Liver (tissue), 9 donors: Measurements from ENCODE around the gene CD81. TPM values are rescaled to one million over a fixed set of nuclear protein-coding genes. Genes with fewer than 3 reads are reported as not detected.

ENCODE experiments used
- DNase-seq: peaks from one replicate; pipeline ENCODE4 v3.0.0-alpha.2; 2017; ENCODE audit warnings: low spot score
- H3K27ac ChIP-seq, 2 donors: one replicate each; pipeline ENCODE4 v1.7.0; 2013; ENCODE audit warnings: inconsistent platforms in 2 of 2, low read length in 2 of 2, control low read depth in 1 of 2, low read depth in 1 of 2, mild to moderate bottlenecking in 1 of 2
- H3K27me3 ChIP-seq, 4 donors: one replicate each; pipeline versions ENCODE4 v1.6.1 to v1.7.0; 2013; ENCODE audit warnings: low read length in 3 of 4, inconsistent platforms in 1 of 4, mild to moderate bottlenecking in 1 of 4, moderate library complexity in 1 of 4; ENCODE audit not compliant: control insufficient read depth in 4 of 4, insufficient read depth in 4 of 4
- H3K36me3 ChIP-seq, 4 donors: one replicate each; pipeline versions ENCODE4 v1.6.1 to v1.7.0; 2013; ENCODE audit warnings: low read length in 3 of 4, mild to moderate bottlenecking in 3 of 4, low read depth in 1 of 4, moderate library complexity in 1 of 4; ENCODE audit not compliant: control insufficient read depth in 4 of 4, insufficient read depth in 3 of 4
- H3K4me1 ChIP-seq, 4 donors: one replicate each; pipeline versions ENCODE4 v1.6.1 to v1.7.0; 2013; ENCODE audit warnings: low read length in 3 of 4, mild to moderate bottlenecking in 3 of 4, moderate library complexity in 1 of 4; ENCODE audit not compliant: control insufficient read depth in 4 of 4, insufficient read depth in 4 of 4
- H3K4me3 ChIP-seq, 3 donors: one replicate each; pipeline versions ENCODE4 v1.6.1 to v1.7.0; 2013; ENCODE audit warnings: low read length in 3 of 3, control low read depth in 1 of 3, low read depth in 1 of 3, mild to moderate bottlenecking in 1 of 3
- H3K9ac ChIP-seq, 2 donors: one replicate each; pipeline ENCODE4 v1.7.0; 2013; ENCODE audit warnings: low read length in 2 of 2, mild to moderate bottlenecking in 2 of 2, moderate library complexity in 2 of 2, control low read depth in 1 of 2, low read depth in 1 of 2
- H3K9me3 ChIP-seq, 4 donors: one replicate each; pipeline versions ENCODE4 v1.6.1 to v1.7.0; 2013; ENCODE audit warnings: low read length in 3 of 4; ENCODE audit not compliant: control insufficient read depth in 4 of 4
- CTCF ChIP-seq: fragments of 150-350 bp; IDR thresholded peaks from 2 replicates; pipeline ENCODE4 v1.5.1; 2017; ENCODE audit warnings: improper control_type of control experiment, low read depth, low read length; ENCODE audit not compliant: missing input control
- EGR1 ChIP-seq, 2 donors: IDR thresholded peaks; 2 replicates each; pipeline ENCODE4 v1.6.1; 2016 to 2018; ENCODE audit warnings: antibody characterized with exemption in 2 of 2, low read depth in 2 of 2
- FOXA1 ChIP-seq: IDR thresholded peaks from 2 replicates; pipeline ENCODE4 v1.6.1; 2016; ENCODE audit warnings: antibody characterized with exemption
- FOXA2 ChIP-seq: IDR thresholded peaks from 2 replicates; pipeline ENCODE4 v1.6.1; 2016; ENCODE audit warnings: antibody characterized with exemption
- GABPA ChIP-seq, 2 donors: IDR thresholded peaks in 1 of 2; conservative IDR thresholded peaks in 1 of 2; 2 replicates each; pipeline ENCODE4 v1.6.1; 2016; ENCODE audit warnings: antibody characterized with exemption in 2 of 2, mild to moderate bottlenecking in 1 of 2, moderate library complexity in 1 of 2
- HNF4A ChIP-seq, 2 donors: conservative IDR thresholded peaks; 2 replicates each; pipeline ENCODE4 v1.6.1; 2016; ENCODE audit warnings: antibody characterized with exemption in 2 of 2, mild to moderate bottlenecking in 2 of 2
- HNF4G ChIP-seq: IDR thresholded peaks from 2 replicates; pipeline ENCODE4 v1.6.1; 2016; ENCODE audit warnings: antibody characterized with exemption
- JUND ChIP-seq, 2 donors: IDR thresholded peaks; 2 replicates each; pipeline ENCODE4 v1.6.1; 2016; ENCODE audit warnings: antibody characterized with exemption in 2 of 2
- MAX ChIP-seq: IDR thresholded peaks from 2 replicates; pipeline ENCODE4 v1.6.1; 2016; ENCODE audit warnings: antibody characterized with exemption
- NR2F2 ChIP-seq: IDR thresholded peaks from 2 replicates; pipeline ENCODE4 v1.6.1; 2016; ENCODE audit warnings: antibody characterized with exemption
- RAD21 ChIP-seq, 2 donors: IDR thresholded peaks; 2 replicates each; pipeline ENCODE4 v1.6.1; 2016; ENCODE audit warnings: antibody characterized with exemption in 2 of 2, mild to moderate bottlenecking in 2 of 2
- REST ChIP-seq: IDR thresholded peaks from 2 replicates; pipeline ENCODE4 v1.6.1; 2016; ENCODE audit warnings: antibody characterized with exemption, mild to moderate bottlenecking
- RXRA ChIP-seq, 2 donors: IDR thresholded peaks; 2 replicates each; pipeline ENCODE4 v1.6.1; 2017 to 2018; ENCODE audit warnings: antibody characterized with exemption in 2 of 2, mild to moderate bottlenecking in 1 of 2
- SP1 ChIP-seq: IDR thresholded peaks from 2 replicates; pipeline ENCODE4 v1.6.1; 2018; ENCODE audit warnings: antibody characterized with exemption, mild to moderate bottlenecking
- TAF1 ChIP-seq: conservative IDR thresholded peaks from 2 replicates; pipeline ENCODE4 v1.6.1; 2016; ENCODE audit warnings: antibody characterized with exemption, mild to moderate bottlenecking
- YY1 ChIP-seq: IDR thresholded peaks from 2 replicates; pipeline ENCODE4 v1.6.1; 2016; ENCODE audit warnings: antibody characterized with exemption, mild to moderate bottlenecking
- ZBTB33 ChIP-seq: IDR thresholded peaks from 2 replicates; pipeline ENCODE4 v1.6.1; 2016; ENCODE audit warnings: antibody characterized with exemption
- WGBS: extraction: QIAGEN DNeasy Blood & Tissue Kit; methylation state at CpG from one replicate; pipeline ENCODE4 v1.1.7; 2013; 5-methylcytosine and 5-hydroxymethylcytosine counted together
- polyA plus RNA-seq, 2 donors: library from polyadenylated mRNA; stranded (reverse) in 1 of 2; unstranded in 1 of 2; fragments of 200-250 nt in 1 of 2; fragments of >200 nt in 1 of 2; fragmentation: Nextera tagmentation in 1 of 2; extraction: Ambion mirVana in 1 of 2; gene quantifications; one replicate each; pipeline versions ENCODE4 v1.2.1 to v1.2.3, GENCODE V29; 2013 to 2015
- total RNA-seq, 2 donors: library from RNA; depleted of rRNA; stranded (reverse); fragments of >200 nt; gene quantifications; one replicate each; pipeline ENCODE4 v1.2.3, GENCODE V29; 2014
- donor health status: healthy.
- donor health status: healthy.
- donor health status: healthy.
- donor health status: healthy.
- donor health status: healthy.

CD81 gene
- total and polyA plus RNA-seq, 4 donors: 76.9 to 712 (median 164) TPM

GRCh38 chr11:2345050-2345449 is 32.1 kb upstream of the CD81 start:
- Histone ChIP-seq H3K36me3 (no peaks in the 10 kb centered on the region), H3K4me3 (no peak overlapping the region), H3K9me3 (no peaks in the 10 kb centered on the region), H3K27me3 (no peaks in the 10 kb centered on the region), H3K4me1 (peaks cover 0 to 12% (median 10%) of the 10 kb centered on the region in 4 donors), H3K9ac (no peak overlapping the region), H3K27ac (no peak overlapping the region)
- no peak for DNase-seq
- WGBS: 94% methylated on average over 2 of the region's 2 CpGs
- no peak for TF ChIP-seq ZBTB33
- TF ChIP-seq NR2F2: no peak
- TF ChIP-seq JUND (IDR thresholded peaks at IDR 0.05): no peak
- no peak for TF ChIP-seq YY1
- no peak for TF ChIP-seq GABPA (IDR thresholded peaks at IDR 0.05 in 1 of 2, conservative IDR thresholded peaks at IDR 0.05 in 1 of 2)
- no peak for TF ChIP-seq FOXA2
- no peak for TF ChIP-seq RAD21 (IDR thresholded peaks at IDR 0.05)
- no peak for TF ChIP-seq RXRA (IDR thresholded peaks at IDR 0.05)
- TF ChIP-seq HNF4G: no peak
- no peak for TF ChIP-seq HNF4A (conservative IDR thresholded peaks at IDR 0.05)
- TF ChIP-seq TAF1: no peak
- TF ChIP-seq SP1: no peak
- no peak for TF ChIP-seq MAX

- WGBS: 92% methylated on average over 4 of the region's 4 CpGs
- Histone ChIP-seq H3K4me1 (peaks cover 0 to 12% (median 10%) of the 10 kb centered on the region in 4 donors), H3K9me3 (no peaks in the 10 kb centered on the region), H3K9ac (no peak overlapping the region), H3K27me3 (no peaks in the 10 kb centered on the region), H3K4me3 (no peak overlapping the region), H3K27ac (no peak overlapping the region), H3K36me3 (no peaks in the 10 kb centered on the region)
- DNase-seq: no peak
- TF ChIP-seq ZBTB33 (no peak), RAD21 (IDR thresholded peaks at IDR 0.05) (no peak), NR2F2 (no peak), YY1 (no peak), HNF4G (no peak), MAX (no peak), FOXA2 (no peak), TAF1 (no peak), REST (no peak), GABPA (IDR thresholded peaks at IDR 0.05 in 1 of 2, conservative IDR thresholded peaks at IDR 0.05 in 1 of 2) (no peak), JUND (IDR thresholded peaks at IDR 0.05) (no peak), SP1 (no peak), EGR1 (IDR thresholded peaks at IDR 0.05; ENCODE audit: low read depth in 2 of 2) (no peak), FOXA1 (no peak), CTCF (no peak), RXRA (IDR thresholded peaks at IDR 0.05) (no peak)
These were observed 31.1 kb upstream of the CD81 start for GRCh38 chr11:2346014-2346413.
